MCF 10A (cell line): Measurements from ENCODE around the gene VRK3. TPM values are rescaled to one million over a fixed set of nuclear protein-coding genes. Genes with fewer than 3 reads are reported as not detected.

ENCODE experiments used
- BruUV-seq: library from RNA; stranded (reverse); fragments of 400-500 nt; replicated peaks from 2 replicates; lab custom pipeline; 2021; lab: Mats Ljungman, UMichigan
- CTCF ChIA-PET: fragments of 300-600 bp; sonication (Branson Sonifier 250); formaldehyde crosslinking; extraction: SDS; loops from one replicate; lab custom pipeline; 2021; ENCODE audit warnings: antibody characterized with exemption, inconsistent platforms; lab: Yijun Ruan, JAX
- POLR2A ChIA-PET: fragments of 300-600, 350-650 bp; sonication (Branson Sonifier 250); formaldehyde crosslinking; extraction: SDS; loops from one replicate; lab custom pipeline; 2020; ENCODE audit warnings: antibody characterized with exemption, inconsistent platforms; lab: Yijun Ruan, JAX
- DNase-seq: peaks from one replicate; pipeline ENCODE4 v3.0.0-alpha.2; 2018; ENCODE audit not compliant: unreplicated experiment
- H3K27ac Mint-ChIP-seq: one replicate; pipeline ENCODE4 v1.8.0; 2022; ENCODE audit warnings: mild to moderate bottlenecking, low read depth, mixed read lengths; ENCODE audit not compliant: unreplicated experiment
- H3K27me3 Mint-ChIP-seq: one replicate; pipeline ENCODE4 v1.8.0; 2022; ENCODE audit warnings: mixed read lengths; ENCODE audit not compliant: insufficient read depth, unreplicated experiment
- H3K36me3 Mint-ChIP-seq: one replicate; pipeline ENCODE4 v1.8.0; 2022; ENCODE audit warnings: mild to moderate bottlenecking, moderate library complexity, mixed read lengths; ENCODE audit not compliant: insufficient read depth, unreplicated experiment
- H3K4me1 Mint-ChIP-seq: one replicate; pipeline ENCODE4 v1.8.0; 2022; ENCODE audit warnings: mixed read lengths; ENCODE audit not compliant: insufficient read depth, unreplicated experiment
- H3K4me3 Mint-ChIP-seq: one replicate; pipeline ENCODE4 v1.8.0; 2022; ENCODE audit warnings: mild to moderate bottlenecking, moderate library complexity, mixed read lengths; ENCODE audit not compliant: unreplicated experiment
- H3K9me3 Mint-ChIP-seq: one replicate; pipeline ENCODE4 v1.8.0; 2022; ENCODE audit warnings: mixed read lengths; ENCODE audit not compliant: unreplicated experiment
- CTCF ChIP-seq: fragments of 200-600 bp; IDR thresholded peaks from one replicate; pipeline ENCODE4 v1.8.0; 2022; ENCODE audit warnings: antibody characterized with exemption, mild to moderate bottlenecking; ENCODE audit not compliant: unreplicated experiment
- intact Hi-C: fragments of 100-400 bp; cut with micrococcal nuclease; formaldehyde crosslinking; loops from 2 replicates; pipeline ENCODE4 v1.14.1; 2022
- total RNA-seq: library from RNA; stranded (reverse); gene quantifications from 2 replicates; pipeline ENCODE4 v1.2.3, GENCODE V29; 2022

Gene VRK3
- total RNA-seq, 1 experiment from 2014 or later = 24.7 TPM

- Mint-ChIP-seq H3K4me1 (no peaks in the 10 kb centered on the region), H3K4me3 (no peak overlapping the region), H3K27me3 (no peaks in the 10 kb centered on the region), H3K36me3 (peaks cover 10% of the 10 kb centered on the region), H3K9me3 (no peaks in the 10 kb centered on the region), H3K27ac (no peak overlapping the region)
- TF ChIP-seq CTCF = no peak
- CTCF ChIA-PET = interaction anchor here (0.9 to 1.6 kb wide), 3 partner anchors 27 to 48 kb away, joined by 3 to 4 read pairs (median 3); no protein-coding TSS in a partner anchor
- no peak for DNase-seq
- intact Hi-C loops = no loop called here
- POLR2A ChIA-PET = no interaction called here
- no TSS peak for BruUV-seq
Measured at GRCh38 chr19:49981603-49982593, 43.3 kb downstream of the VRK3 start.

GRCh38 chr19:49978324-49978723 lies 46.8 kb downstream of the VRK3 start:
- peaks cover 7% of the 10 kb centered on the region for H3K36me3 Mint-ChIP-seq
- intact Hi-C loops = no loop called here
- H3K4me3 Mint-ChIP-seq = no peak overlapping the region
- no peaks in the 10 kb centered on the region for H3K9me3 Mint-ChIP-seq
- H3K27ac Mint-ChIP-seq = no peak overlapping the region
- no TSS peak for BruUV-seq
- no peak for DNase-seq
- CTCF ChIA-PET = interaction anchor here (0.6 to 1.6 kb wide), 4 partner anchors 37 to 158 kb away, joined by 3 to 5 read pairs (median 4); no protein-coding TSS in a partner anchor
- POLR2A ChIA-PET = no interaction called here
- no peak for TF ChIP-seq CTCF
- no peaks in the 10 kb centered on the region for H3K27me3 Mint-ChIP-seq
- no peaks in the 10 kb centered on the region for H3K4me1 Mint-ChIP-seq

GRCh38 chr19:49977881-49978280 lies 47.3 kb downstream of the VRK3 start:
- Mint-ChIP-seq H3K27ac (no peak overlapping the region), H3K36me3 (peaks cover 7% of the 10 kb centered on the region), H3K4me3 (no peak overlapping the region), H3K4me1 (no peaks in the 10 kb centered on the region), H3K27me3 (no peaks in the 10 kb centered on the region), H3K9me3 (no peaks in the 10 kb centered on the region)
- POLR2A ChIA-PET = no interaction called here
- intact Hi-C loops = no loop called here
- no TSS peak for BruUV-seq
- CTCF ChIA-PET = interaction anchor here (0.6 to 1.4 kb wide), 3 partner anchors 37 to 158 kb away, joined by 3 to 5 read pairs (median 4); no protein-coding TSS in a partner anchor
- TF ChIP-seq CTCF = no peak
- no peak for DNase-seq

- DNase-seq = no peak
- Mint-ChIP-seq H3K27me3 (no peaks in the 10 kb centered on the region), H3K9me3 (no peaks in the 10 kb centered on the region), H3K36me3 (peaks cover 6% of the 10 kb centered on the region), H3K4me1 (no peaks in the 10 kb centered on the region), H3K27ac (no peak overlapping the region), H3K4me3 (no peak overlapping the region)
- intact Hi-C loops = no loop called here
- BruUV-seq = no TSS peak
- CTCF ChIA-PET = no interaction called here
- POLR2A ChIA-PET = no interaction called here
- TF ChIP-seq CTCF = no peak
Measured at GRCh38 chr19:49977076-49977475, 48.1 kb downstream of the VRK3 start.
